Gastrocnemius medialis (tissue), 4 donors: Measurements from ENCODE around the gene GNL2.

Source experiments
- CTCF ChIP-seq, 5 experiments: fragments of 450-650 bp in 3 of 5; fragments of 200-600 bp in 2 of 5; sonication (generic) in 2 of 5; IDR thresholded peaks in 4 of 5; conservative IDR thresholded peaks in 1 of 5; 1 replicate in 4 of 5; 2 replicates in 1 of 5; pipeline ENCODE4 v1.5.1; 2016 to 2019; ENCODE audit warnings: antibody characterized with exemption in 5 of 5, mild to moderate bottlenecking in 3 of 5, moderate library complexity in 3 of 5
- POLR2A ChIP-seq, 2 donors: fragments of 450-650 bp; IDR thresholded peaks; one replicate each; pipeline ENCODE4 v1.6.1; 2017; ENCODE audit warnings: antibody characterized with exemption in 2 of 2, mild to moderate bottlenecking in 2 of 2, moderate library complexity in 2 of 2

DNA sequence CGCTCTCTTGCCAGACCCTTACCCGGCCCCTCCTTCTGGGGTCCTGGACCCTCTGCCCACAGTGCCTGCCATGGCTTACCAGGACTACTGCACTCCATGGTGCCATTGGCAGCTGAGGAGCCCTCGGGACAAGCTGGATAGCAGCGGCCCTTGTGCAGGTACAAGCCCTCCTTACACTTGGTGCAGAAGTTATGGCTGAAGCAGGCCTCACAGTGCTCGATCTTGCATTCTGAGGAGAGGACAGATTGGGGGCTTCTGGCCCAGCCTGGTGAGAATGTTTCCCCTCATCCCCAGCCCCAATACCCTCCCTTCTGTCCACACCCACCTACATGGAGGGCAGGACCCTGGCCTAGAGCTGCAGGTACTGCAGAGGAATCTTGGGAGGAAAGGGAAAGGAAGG, 18.4 kb upstream of the GNL2 start:
- TF ChIP-seq POLR2A (IDR thresholded peaks at IDR 0.05) (no peak), CTCF (IDR thresholded peaks at IDR 0.05 in 4 of 5, conservative IDR thresholded peaks at IDR 0.05 in 1 of 5) (no peak)
